Kidney capillary endothelial cell (primary cell): ENCODE data around the gene LCE2B.
"Not testable (repeated sequence)": the region's sequence is repeated elsewhere in the genome, so short reads cannot be mapped to it uniquely, and the experiment has no call there.

ENCODE experiments used
- DNase-seq: peaks from one replicate; pipeline ENCODE4 v3.0.0-alpha.2; 2018; ENCODE audit warnings: low spot score

LCE2B gene, protein sequence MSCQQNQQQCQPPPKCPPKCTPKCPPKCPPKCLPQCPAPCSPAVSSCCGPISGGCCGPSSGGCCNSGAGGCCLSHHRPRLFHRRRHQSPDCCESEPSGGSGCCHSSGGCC

DNA sequence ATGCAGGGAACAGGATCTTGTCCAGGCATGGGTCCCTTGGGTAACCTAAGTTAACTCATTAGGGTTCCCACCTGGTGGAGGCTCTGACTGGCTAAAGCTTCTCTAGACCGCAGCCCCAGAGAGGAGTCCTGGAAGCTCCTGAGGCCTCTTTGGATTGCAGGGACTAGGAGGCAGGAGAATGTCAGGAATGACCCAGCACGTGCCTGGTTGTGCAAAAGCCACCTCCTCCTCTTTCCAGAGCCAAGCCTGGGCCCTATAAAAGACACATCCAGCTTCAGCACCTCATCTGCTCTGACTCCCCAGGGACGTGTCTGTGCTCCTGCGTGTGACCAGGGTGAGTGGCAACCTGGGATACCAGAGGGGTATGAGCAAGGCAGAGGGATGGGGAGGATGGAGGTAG lies at the start of gene LCE2B:
Gene LCE2B (plus strand): TSS at position 301 of the 400 bp plus-strand sequence. CDS start 721 bp downstream, outside the sequence.
- not testable (repeated sequence) for DNase-seq

DNA sequence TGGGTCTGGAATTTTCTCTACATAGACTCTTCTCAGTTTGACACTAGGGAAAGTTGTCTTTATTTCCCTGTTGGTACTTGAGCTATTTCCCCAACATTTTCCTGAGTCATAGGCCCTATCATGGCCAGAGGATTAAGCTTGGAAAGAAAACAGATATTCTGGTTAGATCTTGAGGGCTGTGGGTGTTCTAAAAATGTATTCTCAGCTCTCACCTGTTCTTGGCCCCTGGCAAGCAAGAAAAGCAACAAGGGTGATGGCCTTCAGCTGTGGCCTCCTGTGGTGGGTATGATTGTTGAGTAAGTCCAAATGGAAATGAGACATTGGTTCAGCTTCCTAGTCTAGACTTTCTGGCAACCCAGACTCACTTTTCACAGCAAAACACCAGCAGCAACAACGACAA lies 45.6 kb upstream of the LCE2B start:
- DNase-seq = no peak

DNA sequence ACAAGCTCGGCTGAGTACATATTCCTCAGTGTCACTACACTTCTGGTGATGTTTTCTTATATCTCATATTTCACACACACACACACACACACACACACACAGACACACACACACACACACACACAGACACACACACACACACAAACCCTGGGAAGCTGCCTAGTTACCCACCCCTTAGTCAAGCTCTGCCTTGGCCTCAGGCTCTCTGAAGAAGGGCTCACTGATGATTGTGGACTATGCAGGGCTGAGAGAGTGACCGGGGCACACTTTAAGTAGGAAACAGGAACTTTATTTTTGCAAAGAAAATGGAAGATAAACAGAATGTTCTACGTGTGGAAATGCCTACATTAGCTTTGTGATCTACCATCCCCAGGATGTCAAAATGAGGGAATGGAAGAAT lies 42.0 kb upstream of the LCE2B start:
- DNase-seq = no peak

DNA sequence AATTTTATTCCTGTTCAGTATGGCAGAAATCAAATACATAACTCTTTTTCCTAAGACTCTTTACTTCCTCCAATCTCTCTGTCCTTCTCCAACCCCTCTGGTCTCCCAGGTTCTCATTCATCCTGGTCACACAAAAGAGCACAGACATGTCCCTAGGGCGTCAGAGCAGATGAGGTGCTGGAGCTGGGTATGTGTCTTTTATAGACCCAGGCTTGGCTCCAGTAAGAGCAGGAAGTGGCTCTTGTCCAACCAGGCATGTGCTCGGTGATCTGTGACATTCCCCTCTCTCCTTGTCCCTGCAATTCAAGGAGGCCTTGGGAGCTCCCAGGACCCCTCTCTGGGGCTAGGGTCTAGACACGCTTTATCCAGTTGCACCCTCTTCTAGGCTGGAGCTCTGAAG lies 40.8 kb upstream of the LCE2B start:
- no peak for DNase-seq

DNA sequence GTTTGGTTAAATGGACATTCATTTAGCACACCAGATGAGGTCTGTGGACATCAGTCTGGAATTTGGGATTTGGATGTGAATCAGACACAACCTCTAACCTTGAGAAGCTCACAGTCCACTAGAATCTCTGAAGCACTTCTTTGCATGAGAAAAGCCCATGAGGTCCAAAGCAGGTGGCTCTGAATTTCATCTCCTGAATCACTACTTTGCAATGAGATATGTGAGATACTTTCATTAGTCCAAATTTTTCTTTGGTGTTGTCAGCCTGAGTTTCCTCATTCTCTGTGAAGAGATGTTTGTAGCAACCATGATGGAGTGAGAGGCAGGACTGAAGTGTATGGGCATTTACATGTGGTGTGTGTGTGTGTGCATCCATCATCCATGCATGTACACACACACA lies 39.3 kb upstream of the LCE2B start:
- DNase-seq = no peak

DNA sequence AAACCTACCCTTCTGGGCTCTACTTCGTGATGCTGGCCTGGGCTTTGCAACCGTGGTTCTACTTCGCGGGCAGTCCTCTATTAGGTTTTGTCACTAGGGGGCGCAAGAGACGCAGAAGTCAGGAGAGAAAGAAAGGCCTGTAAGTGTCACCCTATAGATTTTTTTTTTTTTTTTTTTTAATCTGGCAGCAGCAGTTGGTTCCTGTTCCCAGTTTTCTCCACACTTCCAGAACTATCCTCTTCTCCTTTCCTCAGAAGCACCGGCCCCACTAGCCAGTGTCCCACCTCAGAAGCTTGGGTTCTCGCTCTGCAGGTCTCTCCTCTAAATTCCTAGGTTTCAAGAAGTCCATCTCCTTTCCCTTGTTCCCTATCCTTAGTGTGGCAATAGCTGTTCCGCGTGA lies 31.8 kb upstream of the LCE2B start:
- DNase-seq = peak; percentile 53

DNA sequence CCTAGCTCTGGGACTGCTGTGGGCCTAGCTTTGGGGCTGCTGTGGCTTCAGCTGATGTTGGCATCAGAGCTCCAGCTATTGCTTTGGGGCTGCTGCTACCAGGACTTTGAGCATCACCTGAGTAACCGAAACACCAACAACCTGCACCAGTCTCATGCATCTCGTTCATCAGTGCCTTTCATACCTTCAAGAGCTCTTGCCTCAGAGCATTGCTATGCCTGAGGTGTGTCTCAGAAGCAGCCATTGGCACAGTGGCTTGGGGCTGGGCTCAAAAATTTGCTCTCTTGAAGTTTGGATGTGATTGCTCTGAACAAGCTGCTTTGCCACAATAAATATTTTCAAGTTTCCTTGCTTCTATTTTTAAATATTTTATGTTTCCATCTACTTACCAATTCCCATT lies 29.5 kb upstream of the LCE2B start:
- DNase-seq = no peak

DNA sequence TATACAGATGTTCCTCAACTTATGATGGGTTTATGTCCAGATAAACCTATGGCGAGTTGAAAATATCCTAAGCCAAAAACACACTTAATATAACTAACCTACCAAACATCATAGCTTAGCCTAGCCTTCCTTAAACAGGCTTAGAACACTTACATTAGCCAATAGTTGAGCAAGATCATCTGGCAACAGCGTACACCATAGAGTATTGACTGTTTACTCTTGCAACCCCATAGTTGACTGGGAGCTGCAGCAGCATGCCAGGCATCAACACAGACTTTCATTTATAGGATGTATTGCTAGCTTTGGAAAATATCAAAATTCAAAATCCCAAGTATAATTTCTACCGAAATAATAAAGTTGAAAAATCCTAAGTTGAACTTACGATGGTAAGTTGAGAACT lies 28.2 kb upstream of the LCE2B start:
- DNase-seq = no peak

DNA sequence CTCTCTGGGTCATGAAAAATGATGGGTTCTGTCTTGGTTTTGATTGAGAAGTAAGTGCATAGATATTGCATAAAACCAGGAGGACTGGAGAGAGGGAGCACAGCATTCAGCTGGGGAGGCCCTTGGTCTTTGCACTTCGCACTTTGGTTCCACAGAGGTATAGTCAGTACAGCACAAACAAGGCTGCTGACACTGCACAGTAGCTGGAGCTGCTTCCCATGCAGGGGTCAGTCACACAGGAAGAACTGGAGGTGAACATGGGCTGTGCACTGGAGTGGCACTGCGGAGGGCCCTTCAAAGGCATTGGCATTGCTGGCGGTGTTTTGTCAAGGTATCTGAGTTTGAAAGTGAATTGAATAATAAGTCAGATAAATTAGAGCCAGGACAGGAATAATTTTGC lies 27.3 kb upstream of the LCE2B start:
- no peak for DNase-seq

DNA sequence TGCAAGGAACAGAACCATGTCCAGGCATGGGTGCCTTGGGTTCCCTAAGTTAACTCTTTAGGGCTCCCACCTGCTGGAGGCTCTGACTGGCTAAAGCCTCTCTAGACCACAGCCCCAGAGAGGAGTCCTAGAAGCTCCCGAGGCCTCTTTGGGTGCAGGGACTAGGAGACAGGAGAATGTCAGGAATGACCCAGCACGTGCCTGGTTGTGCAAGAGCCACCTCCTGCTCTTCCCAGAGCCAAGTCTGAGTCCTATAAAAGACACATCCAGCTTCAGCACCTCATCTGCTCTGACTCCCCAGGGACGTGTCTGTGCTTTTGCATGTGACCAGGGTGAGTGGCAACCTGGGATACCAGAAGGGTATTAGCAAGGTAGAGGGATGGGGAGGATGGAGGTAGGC lies 22.8 kb upstream of the LCE2B start, which contains the start of gene LCE2D:
Gene LCE2D (plus strand): TSS at position 283 of the 400 bp plus-strand sequence. CDS start 726 bp downstream, outside the sequence.
- no peak for DNase-seq

DNA sequence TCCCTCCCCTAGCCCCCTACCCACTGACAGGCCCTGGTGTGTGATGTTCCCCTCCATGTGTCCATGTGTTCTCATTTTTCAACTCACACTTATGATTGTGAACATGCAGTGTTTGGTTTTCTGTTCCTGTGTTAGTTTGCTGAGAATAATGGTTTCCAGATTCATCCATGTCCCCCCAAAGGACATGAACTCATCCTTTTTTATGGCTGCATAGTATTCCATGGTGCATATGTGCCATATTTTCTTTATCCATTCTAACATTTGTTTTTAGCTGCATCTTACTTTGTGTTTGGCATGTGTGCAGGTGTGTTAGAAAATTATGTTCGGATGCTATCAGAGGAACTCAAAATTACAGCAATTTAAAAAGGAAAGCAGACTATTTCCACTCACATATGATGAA lies 19.8 kb upstream of the LCE2B start:
- not testable (repeated sequence) for DNase-seq

DNA sequence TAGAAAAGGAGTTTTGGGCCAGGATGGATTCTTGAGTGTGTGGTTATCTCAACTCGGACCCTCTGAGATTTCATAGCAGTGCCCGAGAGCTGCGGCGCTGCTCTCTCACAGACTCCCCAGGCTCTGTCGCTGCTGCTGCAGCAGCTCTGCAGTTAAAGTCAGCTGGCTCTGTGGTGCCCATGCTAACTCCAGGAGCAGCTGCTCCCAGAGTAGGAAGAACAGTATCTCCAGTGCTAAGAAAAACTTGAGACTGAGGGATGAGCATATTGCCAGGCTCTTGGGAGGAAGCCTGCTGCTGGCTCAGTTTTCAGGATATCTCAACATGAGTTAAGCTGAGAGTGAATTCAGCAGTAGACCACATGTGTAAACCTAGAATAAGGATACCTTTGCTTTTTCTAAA lies 18.3 kb upstream of the LCE2B start:
- DNase-seq = no peak

DNA sequence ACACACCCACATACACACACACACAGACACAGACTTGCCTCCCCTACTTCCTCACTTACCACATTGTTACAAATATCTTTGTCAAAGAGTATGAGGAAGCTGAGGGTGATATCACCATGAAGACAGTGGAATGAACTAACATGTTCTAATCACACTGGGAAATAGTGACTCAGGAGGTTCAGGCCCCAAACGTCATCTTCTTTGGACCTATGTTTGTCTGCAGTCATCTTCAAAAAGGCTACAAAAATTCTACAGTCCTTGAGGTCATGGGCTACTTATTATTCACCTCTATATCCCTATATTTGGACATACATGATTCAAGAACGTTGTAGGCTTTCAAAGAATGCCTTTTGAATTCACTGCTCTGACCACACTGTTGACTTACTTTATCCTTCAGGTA lies 12.9 kb upstream of the LCE2B start:
- DNase-seq = no peak

DNA sequence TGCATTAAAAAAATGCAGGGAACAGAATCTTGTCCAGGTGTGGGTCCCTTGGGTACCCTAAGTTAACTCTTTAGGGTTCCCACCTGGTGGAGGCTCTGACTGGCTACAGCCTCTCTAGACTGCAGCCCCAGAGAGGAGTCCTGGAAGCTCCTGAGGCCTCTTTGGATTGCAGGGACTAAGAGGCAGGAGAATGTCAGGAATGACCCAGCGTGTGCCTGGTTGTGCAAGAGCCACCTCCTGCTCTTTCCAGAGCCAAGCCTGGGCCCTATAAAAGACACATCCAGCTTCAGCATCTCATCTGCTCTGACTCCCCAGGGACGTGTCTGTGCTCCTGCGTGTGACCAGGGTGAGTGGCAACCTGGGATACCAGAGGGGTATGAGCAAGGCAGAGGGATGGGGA lies 10.9 kb upstream of the LCE2B start, which contains the start of gene LCE2C:
Gene LCE2C (plus strand): TSS at position 297 of the 400 bp plus-strand sequence. CDS start 737 bp downstream, outside the sequence.
- not testable (repeated sequence) for DNase-seq

DNA sequence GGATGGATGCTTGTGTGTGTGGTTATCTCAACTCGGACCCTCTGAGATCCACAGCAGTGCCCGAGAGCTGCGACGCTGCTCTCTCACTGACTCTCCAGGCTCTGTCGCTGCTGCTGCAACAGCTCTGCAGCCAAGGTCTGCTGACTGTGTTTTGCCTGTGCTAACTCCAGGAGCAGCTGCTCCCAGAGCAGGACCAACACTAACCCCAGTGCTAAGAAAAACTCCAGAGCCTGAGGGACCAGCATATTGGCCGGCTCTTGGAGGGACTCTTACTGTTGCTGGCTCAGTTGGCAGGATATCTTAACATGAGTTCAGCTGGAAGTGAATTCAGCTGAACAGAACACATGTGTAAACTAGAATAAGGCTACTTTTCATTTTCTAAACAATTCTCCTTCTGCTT lies 6.5 kb upstream of the LCE2B start:
- no peak for DNase-seq

DNA sequence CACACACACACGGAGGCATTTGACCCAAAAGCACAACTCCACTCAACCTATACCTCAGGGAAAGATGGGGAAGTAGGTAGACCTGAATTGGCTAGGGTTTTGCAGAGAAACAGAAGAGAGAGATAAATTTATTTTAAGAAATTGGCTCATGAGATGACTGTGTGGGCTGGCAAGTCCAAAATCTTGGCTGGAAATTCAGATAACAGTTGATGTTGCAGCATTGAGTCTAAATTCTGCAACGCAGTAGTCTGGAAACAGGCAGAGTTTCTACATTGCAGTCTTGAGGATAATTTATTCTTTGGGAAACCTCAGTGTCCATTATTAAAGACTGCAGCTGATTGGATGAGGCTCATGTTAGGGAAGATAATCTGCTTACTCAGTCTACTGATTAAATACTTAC lies 4.3 kb upstream of the LCE2B start:
- DNase-seq = no peak

DNA sequence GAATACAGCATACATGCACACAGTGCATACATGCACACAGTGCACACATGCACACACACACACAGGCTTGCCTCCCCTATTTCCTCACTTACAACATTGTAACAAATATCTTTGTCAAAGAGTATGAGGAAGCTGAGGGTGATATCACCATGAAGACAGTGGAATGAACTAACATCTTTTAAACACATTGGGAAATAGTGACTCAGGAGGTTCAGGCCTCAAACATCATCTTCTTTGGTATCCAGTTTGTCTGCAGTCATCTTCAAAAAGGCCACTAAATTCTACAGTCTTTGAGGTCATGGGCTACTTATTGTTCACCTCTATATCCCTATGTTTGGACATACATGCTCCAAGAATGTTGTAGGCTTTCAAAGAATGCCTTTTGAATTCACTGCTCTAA lies 2.1 kb upstream of the LCE2B start:
- no peak for DNase-seq

DNA sequence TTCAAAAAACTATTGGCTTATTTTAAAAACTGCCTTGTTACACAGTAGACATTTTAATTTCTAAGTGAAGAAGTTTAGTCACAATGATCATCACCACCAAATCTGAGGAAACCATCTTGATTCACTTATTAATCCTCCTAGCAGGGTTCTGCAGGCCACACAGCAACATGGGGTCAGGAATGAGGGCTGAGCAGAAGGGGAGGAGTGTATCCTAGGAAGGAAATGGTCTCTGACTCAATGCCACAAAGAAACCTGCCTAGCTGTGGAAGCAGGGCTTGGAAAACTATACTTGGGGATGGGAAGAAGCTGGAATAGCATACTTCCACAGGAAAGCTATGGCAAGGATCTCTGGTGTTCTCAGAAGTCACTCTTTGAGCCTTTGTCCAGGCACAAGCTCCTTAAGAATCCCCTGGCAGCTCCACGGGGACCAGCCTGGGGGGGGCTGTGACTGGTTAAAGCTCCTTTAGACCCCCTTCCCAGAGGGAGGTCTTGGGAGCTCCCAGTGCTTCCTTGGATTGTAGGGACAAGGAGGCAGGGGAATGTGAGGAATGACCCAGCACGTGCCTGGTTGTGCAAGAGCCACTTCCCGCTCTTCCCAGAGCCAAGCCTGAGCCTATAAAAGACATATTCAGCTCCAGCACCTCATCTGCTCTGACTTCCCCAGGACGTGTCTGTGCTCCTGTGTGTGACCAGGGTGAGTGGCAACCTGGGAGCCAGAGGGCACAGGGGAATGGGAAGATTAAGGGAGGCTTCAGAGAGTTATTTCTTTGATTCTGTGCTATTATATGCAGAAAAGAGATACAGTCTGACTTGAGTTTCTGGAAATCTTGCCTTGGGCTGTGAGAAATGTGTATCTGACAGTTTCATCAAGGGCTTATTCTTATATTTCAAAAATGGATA lies 12.0 kb downstream of the LCE2B start, which contains the start of gene LCE2A:
Gene LCE2A (plus strand): TSS at position 645 of the 900 bp plus-strand sequence. CDS start 557 bp downstream, outside the sequence.
- no peak for DNase-seq

DNA sequence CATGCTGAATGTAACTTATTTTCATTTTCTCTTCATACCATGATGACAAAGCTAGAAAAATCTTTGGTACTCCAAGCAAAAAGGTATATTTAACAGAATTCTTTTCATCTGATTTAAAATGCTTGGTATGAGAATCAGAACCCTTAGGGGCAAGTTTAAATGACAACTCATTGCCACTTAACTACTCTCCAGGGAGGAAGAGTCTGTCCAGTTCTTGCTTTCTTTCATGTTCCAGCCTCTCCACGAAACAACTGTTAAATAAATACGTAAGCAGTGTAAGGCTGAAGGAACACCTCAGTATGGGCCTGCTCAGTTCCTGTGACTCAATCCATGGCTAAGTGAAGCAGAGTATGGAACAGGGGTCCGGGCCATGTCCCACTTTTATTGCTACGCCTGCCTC lies 13.8 kb downstream of the LCE2B start:
- no peak for DNase-seq

DNA sequence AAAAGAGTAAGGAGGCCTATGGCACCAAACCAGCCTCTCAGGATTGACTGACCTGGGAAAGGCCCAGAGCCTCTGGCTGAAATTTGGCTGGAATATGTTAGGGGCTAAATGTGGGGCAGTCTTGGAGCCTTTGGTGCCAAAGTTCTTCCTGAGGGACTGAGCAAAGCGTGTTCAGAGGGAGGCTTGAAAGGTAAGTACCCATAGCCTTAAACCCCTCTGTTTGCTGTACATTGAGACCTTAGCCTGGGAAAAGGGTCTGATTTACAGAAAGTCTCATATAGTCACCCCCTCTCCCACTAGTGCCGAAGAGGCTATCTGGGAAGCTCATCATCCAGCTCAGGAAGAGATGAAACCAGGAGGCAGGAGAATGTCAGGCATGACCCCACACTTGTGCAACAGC lies 21.9 kb downstream of the LCE2B start, which contains the start of gene LCE4A:
Gene LCE4A (plus strand): TSS at position 301 of the 400 bp plus-strand sequence. CDS start 916 bp downstream, outside the sequence.
- DNase-seq = no peak

DNA sequence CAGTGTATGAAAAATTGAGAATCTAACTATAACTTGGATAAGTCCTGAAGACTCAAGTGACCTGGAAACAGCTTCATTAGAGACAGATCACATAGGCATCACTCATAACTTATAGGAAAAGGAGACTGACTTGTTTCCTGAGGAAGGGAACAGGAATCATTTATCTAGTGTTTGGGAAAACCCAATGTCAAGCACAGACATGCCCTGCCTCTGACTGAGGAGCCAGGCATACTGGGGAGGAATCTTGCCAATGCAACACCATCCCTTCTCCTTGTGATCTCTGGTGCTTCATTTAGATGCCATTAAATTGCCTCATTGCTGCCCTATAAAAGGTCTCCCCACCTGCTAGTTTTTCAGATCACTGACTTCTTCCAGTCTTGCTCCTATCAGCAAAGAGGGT lies 32.3 kb downstream of the LCE2B start:
- no peak for DNase-seq

DNA sequence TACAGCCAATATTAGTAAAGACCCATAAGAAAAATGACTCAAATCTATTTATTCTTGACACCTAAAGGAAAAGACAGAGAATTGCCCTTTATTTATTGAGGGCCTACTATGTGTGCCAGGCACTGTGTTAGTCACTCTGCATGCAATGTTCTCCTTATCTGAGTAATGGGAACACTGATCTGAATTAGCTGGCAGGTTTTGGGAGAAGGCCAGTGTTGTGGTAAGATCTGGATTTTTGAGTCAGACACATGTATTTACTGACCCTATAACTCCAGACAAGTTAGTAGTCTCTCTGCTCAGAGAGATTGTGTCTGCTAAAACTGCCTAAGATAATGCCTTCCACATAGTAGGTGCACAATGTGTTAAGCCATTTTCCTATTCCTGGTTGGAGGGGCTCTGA lies 39.3 kb downstream of the LCE2B start:
- no peak for DNase-seq

DNA sequence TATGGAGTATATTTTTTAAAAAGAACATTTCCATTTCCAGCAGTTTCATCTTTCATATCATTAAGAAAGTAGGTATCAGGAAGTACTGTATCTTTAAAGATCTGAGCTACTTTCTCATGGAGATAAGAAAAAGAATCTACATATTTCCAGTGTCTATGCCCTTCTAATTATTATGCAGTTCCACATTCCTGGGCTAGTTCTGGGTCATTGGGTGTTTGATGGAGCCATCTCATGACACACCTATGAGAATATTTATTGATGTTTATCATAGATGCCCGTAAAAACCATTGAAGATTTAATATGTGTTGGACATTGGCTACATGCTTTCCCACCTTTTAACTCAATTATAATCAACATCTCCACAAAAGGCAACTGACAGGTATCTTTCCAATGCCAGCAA lies 43.1 kb downstream of the LCE2B start:
- DNase-seq = no peak
